Measurements from ENCODE around the gene RXRB.
"Not testable (repeated sequence)": the region's sequence is repeated elsewhere in the genome, so short reads cannot be mapped to it uniquely, and the experiment has no call there.

Gene RXRB

DNA sequence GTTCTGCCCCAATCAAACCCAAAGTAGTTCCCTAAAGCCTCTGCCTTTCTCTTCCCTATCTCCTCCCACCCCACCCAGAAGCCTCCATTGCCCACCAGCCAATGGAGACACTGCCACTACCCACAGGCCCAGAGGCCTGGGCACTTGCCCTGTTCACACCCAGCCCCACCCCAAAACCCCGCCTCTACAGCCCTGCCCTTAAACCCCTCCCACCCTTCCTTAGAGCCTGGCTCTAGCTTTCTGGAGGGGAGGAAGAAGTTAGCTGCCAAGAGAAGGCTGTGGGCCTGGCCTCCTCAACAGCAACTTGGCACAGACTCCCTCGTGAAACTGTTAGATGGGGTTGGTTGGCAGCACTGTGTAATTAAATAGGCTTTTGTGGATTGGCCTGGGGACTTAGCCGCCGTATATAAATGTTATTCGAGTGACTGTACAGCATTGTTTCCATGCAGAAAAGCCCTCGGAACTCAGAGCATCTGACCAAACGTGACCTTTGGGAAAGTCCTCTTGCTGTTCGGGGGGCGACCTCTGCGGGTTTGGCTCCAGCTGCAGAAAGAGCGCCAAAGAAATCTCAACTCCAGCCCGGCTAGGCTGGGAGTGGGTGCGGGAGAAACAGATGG, 39.6 kb downstream of the RXRB start:
- TF ChIP-seq GATA1 (IDR thresholded peaks at IDR 0.05; ENCODE audit: low read depth, low read length), result no peak
- no peak for TF ChIP-seq POLR2A (IDR thresholded peaks at IDR 0.05; ENCODE audit: low read length)
- peak; percentile 20 to 24 for DNase-seq

DNA sequence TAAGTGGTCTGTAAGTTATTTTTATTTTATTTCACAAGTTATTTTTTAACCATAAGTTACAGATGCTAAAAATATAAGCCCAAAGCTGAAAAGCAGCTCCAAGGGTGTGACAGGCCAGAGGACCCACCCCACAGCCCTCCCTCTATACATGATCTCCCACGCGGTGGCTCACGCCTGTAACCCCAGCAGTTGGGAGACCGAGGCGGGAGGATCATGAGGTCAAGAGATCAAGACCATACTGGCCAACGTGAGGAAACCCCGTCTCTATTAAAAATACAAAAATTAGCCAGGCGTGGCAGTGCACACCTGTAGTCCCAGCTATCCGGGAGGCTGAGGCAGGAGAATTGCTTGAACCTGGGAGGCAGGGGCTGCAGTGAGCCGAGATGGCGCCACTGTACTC, 40.4 kb downstream of the RXRB start:
- no peak for DNase-seq
- TF ChIP-seq GATA1 (IDR thresholded peaks at IDR 0.05; ENCODE audit: low read depth, low read length), result no peak
- no peak for TF ChIP-seq POLR2A (IDR thresholded peaks at IDR 0.05; ENCODE audit: low read length)

DNA sequence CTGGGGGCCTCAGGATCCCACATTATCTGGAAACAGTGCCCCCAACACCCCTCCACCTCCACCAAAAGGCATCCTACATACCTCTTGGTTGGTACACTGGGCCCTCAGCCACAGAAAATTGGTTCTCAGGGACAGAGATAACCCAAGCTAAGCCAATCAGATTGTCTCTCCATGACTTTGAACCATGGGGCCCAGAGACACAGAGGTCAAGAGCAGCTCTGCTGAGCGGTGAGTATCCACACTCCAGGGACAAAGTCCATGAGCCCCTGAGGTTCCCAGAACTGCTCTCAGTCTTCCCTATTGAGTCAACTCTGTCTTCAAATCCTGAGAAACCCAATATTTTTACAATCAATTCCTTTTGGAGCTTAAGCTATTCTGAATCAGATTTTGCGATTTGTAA, 43.5 kb downstream of the RXRB start:
- no peak for TF ChIP-seq GATA1 (IDR thresholded peaks at IDR 0.05; ENCODE audit: low read depth, low read length)
- TF ChIP-seq POLR2A (IDR thresholded peaks at IDR 0.05; ENCODE audit: low read length), result no peak
- DNase-seq, result no peak

DNA sequence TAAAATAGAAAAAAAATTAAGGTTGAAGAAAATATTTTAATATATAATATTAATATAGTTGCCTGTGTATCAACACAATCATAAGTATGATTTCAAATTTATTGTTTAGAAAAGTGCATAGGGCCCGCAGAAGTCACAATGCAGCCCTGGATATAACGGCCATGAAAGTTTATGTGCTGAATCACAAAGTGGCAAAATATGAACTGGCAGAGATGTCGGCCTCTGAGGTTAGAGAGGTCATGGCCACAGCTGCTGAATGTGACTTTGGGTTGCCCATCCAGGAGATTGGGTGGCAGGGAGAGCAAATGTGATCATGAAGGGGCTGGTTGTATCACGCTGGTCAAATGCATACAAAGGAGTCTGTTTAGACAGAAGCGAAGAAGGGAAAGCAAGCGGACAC, 43.9 kb downstream of the RXRB start:
- TF ChIP-seq POLR2A (IDR thresholded peaks at IDR 0.05; ENCODE audit: low read length) (no peak), GATA1 (IDR thresholded peaks at IDR 0.05; ENCODE audit: low read depth, low read length) (no peak)
- DNase-seq, result no peak

DNA sequence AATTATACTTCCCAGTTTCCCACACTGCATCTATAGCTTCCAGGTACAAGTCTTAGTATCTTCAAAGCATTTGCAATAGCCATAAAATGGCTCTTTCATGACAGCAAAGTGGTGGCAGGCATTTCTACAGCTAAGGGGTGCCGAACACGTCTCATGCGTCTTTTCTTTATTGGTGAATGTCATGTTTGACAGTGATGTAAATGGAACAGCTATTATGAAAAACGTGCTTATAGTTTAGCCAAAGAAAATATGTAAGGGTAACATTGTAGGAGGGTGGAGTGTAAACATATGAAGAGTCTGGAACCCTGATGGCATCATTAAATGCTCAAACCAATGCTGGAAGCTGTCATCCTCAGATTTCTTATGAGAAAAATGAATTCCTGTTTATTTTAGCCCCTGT, 46.1 kb downstream of the RXRB start:
- TF ChIP-seq POLR2A (IDR thresholded peaks at IDR 0.05; ENCODE audit: low read length) (no peak), GATA1 (IDR thresholded peaks at IDR 0.05; ENCODE audit: low read depth, low read length) (no peak)
- no peak for DNase-seq

DNA sequence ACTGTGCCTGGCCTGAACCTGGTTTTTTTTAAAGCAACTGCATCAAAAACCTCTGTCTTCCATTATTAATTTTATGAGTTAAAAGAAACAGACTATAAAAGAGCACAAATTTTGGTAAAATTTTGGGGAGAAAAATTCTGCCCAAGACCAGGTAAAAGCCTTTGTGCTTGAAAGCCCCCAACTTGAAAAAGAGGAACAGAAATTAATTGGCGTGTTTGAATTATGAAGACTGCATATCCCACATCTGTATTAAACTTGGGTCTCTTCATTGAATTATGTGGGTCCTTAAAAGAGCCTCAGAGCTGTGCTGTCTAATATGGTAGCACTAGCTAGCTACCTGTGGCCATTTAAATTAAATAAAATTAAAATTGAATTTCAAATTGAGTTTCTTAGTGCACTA, 49.4 kb downstream of the RXRB start:
- DNase-seq, result no peak
- TF ChIP-seq POLR2A (IDR thresholded peaks at IDR 0.05; ENCODE audit: low read length), result no peak
- TF ChIP-seq GATA1 (IDR thresholded peaks at IDR 0.05; ENCODE audit: low read depth, low read length), result no peak

DNA sequence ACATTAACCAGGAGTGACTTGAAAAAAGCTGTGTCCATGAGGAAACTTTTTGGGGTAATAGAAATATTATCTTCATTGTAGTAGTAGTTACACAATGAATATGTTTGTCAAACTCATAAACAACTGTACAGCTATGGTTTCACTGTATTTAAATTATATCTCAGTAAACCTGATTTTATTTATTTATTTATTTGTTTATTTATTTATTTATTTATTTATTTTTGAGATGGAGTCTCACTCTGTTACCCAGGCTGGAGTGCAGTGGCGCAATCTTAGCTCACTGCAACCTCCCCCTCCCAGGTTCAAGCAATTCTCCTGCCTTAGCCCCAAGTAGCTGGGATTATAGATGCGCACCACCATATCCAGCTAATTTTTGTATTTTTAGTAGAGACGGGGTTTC, 49.9 kb downstream of the RXRB start:
- DNase-seq, result not testable (repeated sequence)

DNA sequence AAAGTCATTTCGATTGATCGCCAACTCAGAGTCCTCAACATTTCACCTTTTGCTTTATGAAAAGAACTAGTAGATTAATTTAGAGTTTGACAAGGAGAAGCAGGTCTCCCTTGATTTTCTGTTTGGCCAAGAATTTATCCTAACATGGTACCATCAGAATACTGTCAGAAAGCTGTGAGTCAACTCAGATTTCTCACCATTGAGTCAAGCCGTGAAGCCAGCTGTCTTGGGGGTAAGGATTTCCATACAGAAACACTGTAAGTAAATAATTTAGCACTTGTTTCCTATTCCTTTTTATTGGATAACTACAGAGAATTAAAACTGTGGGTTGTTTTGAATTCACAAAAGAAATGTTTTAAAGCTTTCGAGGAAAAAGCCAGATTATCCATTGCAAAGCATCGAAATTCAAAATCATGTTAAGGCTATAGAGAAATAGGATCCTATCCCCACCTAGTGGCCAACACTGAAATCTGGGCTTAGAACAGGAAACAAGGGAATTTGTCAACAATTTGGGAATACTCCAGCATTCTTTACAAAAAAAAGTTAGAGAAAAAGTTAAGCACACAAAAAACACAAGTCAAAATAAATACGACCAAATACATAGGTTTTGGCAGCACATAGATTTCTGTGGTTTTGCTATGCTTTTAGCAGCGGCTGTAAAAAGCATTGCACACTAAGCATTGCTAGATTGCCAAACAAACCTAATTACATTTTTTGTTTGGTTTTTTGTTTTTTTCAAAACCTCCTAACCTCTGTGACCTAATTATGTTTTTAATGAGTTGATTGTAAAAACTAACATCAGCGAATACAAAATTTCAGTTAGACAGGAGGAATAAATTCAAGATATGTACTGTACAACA, 52.4 kb downstream of the RXRB start:
- TF ChIP-seq POLR2A (IDR thresholded peaks at IDR 0.05; ENCODE audit: low read length), result no peak
- no peak for TF ChIP-seq GATA1 (IDR thresholded peaks at IDR 0.05; ENCODE audit: low read depth, low read length)
- peak; percentile 10 to 47 for DNase-seq

DNA sequence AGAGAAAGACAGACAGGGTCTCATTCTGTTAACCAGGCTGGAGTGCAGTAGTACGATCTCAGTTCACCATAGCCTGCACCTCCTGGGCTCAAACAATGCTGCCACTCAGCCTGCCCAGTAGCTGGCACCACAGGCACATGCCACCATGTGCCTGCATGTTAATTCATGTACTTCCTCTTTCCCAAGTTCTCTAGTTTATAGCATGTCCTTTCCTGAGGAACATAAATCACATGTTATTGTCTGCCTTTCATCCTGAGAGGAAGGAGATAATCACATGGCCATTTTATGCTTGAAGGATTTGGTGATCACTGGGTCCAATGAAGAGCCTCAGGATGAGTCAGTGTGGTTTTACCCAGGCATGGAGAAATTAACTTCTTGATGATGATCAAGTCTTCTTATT, 56.1 kb downstream of the RXRB start:
- TF ChIP-seq POLR2A (IDR thresholded peaks at IDR 0.05; ENCODE audit: low read length) (no peak), GATA1 (IDR thresholded peaks at IDR 0.05; ENCODE audit: low read depth, low read length) (no peak)

More for the DNA sequence above, 56.1 kb downstream of the RXRB start:
- DNase-seq, result no peak
